ENCODE results near the gene ATP6V1E1. TPM values are rescaled to one million over a fixed set of nuclear protein-coding genes. Genes with fewer than 3 reads are reported as not detected.

The ATP6V1E1 gene
- total RNA-seq, 2 experiments from 2014 or later = 68.1 to 68.2 TPM

- Mint-ChIP-seq H3K4me3 (no peak overlapping the region), H3K36me3 (ENCODE audit: low read depth) (peaks cover 8% of the 10 kb centered on the region), H3K27ac (no peak overlapping the region), H3K27me3 (no peaks in the 10 kb centered on the region), H3K4me1 (ENCODE audit: low read depth) (peaks cover 9% of the 10 kb centered on the region), H3K9me3 (no peaks in the 10 kb centered on the region)
- no peak for DNase-seq
- TF ChIP-seq CTCF (IDR thresholded peaks at IDR 0.05) = no peak
- ChIA-PET CTCF (no interaction called here), POLR2A (no interaction called here)
- ATAC-seq = no peak
- intact Hi-C loops (cut with micrococcal nuclease) = loop anchor here (5.0 kb wide), 1 partner anchor 73 kb away; no protein-coding TSS in a partner anchor
Measured at GRCh38 chr22:17634696-17635095, 6.1 kb upstream of the ATP6V1E1 start.

- CTCF ChIA-PET = no interaction called here
- no peaks in the 10 kb centered on the region for H3K9me3 Mint-ChIP-seq
- no peak overlapping the region for H3K4me3 Mint-ChIP-seq
Measured at GRCh38 chr22:17633998-17634323, 5.4 kb upstream of the ATP6V1E1 start.

GRCh38 chr22:17633217-17633997 is 4.9 kb upstream of the ATP6V1E1 start:
- Mint-ChIP-seq H3K27ac (no peak overlapping the region), H3K9me3 (no peaks in the 10 kb centered on the region), H3K4me3 (no peak overlapping the region), H3K4me1 (ENCODE audit: low read depth) (peaks cover 11% of the 10 kb centered on the region), H3K27me3 (no peaks in the 10 kb centered on the region), H3K36me3 (ENCODE audit: low read depth) (peaks cover 7% of the 10 kb centered on the region)
- ATAC-seq = no peak
- TF ChIP-seq CTCF (IDR thresholded peaks at IDR 0.05) = no peak
- no peak for DNase-seq
- intact Hi-C loops (cut with micrococcal nuclease) = no loop called here
- ChIA-PET POLR2A (no interaction called here), CTCF (no interaction called here)

More at GRCh38 chr22:17633998-17634323, 5.4 kb upstream of the ATP6V1E1 start:
- no peak overlapping the region for H3K27ac Mint-ChIP-seq
- H3K4me1 Mint-ChIP-seq (ENCODE audit: low read depth) = peaks cover 11% of the 10 kb centered on the region
- intact Hi-C loops (cut with micrococcal nuclease) = no loop called here
- H3K36me3 Mint-ChIP-seq (ENCODE audit: low read depth) = peaks cover 6% of the 10 kb centered on the region
- POLR2A ChIA-PET = no interaction called here
- H3K27me3 Mint-ChIP-seq = no peaks in the 10 kb centered on the region
- DNase-seq = no peak
- TF ChIP-seq CTCF (IDR thresholded peaks at IDR 0.05) = no peak
- ATAC-seq = no peak

- POLR2A ChIA-PET = interaction anchor here (1.4 kb wide), 1 partner anchor 46 kb away, joined by 3 read pairs; no protein-coding TSS in a partner anchor
- CTCF ChIA-PET = no interaction called here
- no peak overlapping the region for H3K4me3 Mint-ChIP-seq
Measured at GRCh38 chr22:17631076-17631565, 2.6 kb upstream of the ATP6V1E1 start.

More at GRCh38 chr22:17631076-17631565, 2.6 kb upstream of the ATP6V1E1 start:
- Mint-ChIP-seq H3K27me3 (no peaks in the 10 kb centered on the region), H3K27ac (no peak overlapping the region), H3K9me3 (no peaks in the 10 kb centered on the region), H3K4me1 (ENCODE audit: low read depth) (peaks cover 5% of the 10 kb centered on the region), H3K36me3 (ENCODE audit: low read depth) (peaks cover 11% of the 10 kb centered on the region)
- DNase-seq (no peak), ATAC-seq (no peak)
- intact Hi-C loops (cut with micrococcal nuclease) = no loop called here
- TF ChIP-seq CTCF (IDR thresholded peaks at IDR 0.05) = no peak
